Dermis blood vessel endothelial cell (primary cell): ENCODE measurements around the gene CACNB4. TPM values are rescaled to one million over a fixed set of nuclear protein-coding genes. Genes with fewer than 3 reads are reported as not detected.
A peak's percentile ranks its signal among the peaks of the same experiment; 100 is the strongest.
"Not testable (repeated sequence)": the region's sequence is repeated elsewhere in the genome, so short reads cannot be mapped to it uniquely, and the experiment has no call there.

Source experiments
- DNase-seq: peaks from one replicate; pipeline ENCODE4 v3.0.0; 2010
- total RNA-seq: library from RNA; depleted of rRNA; stranded (reverse); fragments of >200 nt; gene quantifications from 2 replicates; pipeline ENCODE4 v1.2.3, GENCODE V29; 2014

The CACNB4 gene
- total RNA-seq, 1 donor from 2014 or later: 0.17 TPM

GRCh38 chr2:152016181-152017120 is 82.4 kb downstream of the CACNB4 start:
- no peak for DNase-seq

- no peak for DNase-seq
Measured at GRCh38 chr2:152015552-152015951, 83.3 kb downstream of the CACNB4 start.

DNA sequence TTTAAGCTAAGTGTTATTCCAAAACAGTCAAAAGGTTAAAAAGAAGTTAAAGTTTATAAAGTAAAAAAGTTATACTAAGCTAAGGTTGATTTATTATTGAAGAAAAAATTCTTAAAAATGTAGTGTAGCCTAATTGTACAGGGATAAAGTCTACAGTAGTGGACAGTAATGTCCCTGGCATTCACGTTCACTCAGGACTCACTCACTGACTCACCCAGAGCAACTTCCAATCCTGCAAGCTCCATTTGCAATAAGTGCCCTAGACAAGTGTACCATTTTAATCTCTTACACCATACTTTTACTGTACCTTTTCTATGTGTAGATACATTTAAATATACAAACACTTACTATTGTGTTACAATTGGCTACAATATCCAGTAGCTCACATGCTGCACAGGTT is 86.1 kb downstream of the CACNB4 start:
- DNase-seq: no peak

DNA sequence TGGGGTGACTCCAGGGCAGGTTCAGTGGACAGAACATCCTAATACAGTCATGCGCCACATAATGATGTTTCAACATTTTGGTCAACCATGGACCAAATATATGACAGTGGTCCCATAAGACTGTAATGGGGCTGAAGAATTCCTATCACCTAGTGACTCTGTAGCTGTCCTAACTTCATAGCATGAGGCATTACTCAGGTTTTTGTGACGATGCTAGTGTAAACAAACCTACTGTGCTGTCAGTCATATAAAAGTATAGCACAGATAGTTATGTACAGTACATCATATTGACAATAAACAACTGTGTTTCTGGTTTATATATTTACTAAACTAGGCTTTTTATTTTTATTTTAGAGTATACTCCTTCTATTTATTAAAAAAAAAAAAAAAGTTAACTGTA is 87.1 kb downstream of the CACNB4 start:
- DNase-seq: no peak

- no peak for DNase-seq
Measured at GRCh38 chr2:152005607-152006006, 93.2 kb downstream of the CACNB4 start.

- DNase-seq: not testable (repeated sequence)
Measured at GRCh38 chr2:152003283-152003682, 95.6 kb downstream of the CACNB4 start.

GRCh38 chr2:151999053-151999452 is 99.8 kb downstream of the CACNB4 start:
- DNase-seq: peak; percentile 76

DNA sequence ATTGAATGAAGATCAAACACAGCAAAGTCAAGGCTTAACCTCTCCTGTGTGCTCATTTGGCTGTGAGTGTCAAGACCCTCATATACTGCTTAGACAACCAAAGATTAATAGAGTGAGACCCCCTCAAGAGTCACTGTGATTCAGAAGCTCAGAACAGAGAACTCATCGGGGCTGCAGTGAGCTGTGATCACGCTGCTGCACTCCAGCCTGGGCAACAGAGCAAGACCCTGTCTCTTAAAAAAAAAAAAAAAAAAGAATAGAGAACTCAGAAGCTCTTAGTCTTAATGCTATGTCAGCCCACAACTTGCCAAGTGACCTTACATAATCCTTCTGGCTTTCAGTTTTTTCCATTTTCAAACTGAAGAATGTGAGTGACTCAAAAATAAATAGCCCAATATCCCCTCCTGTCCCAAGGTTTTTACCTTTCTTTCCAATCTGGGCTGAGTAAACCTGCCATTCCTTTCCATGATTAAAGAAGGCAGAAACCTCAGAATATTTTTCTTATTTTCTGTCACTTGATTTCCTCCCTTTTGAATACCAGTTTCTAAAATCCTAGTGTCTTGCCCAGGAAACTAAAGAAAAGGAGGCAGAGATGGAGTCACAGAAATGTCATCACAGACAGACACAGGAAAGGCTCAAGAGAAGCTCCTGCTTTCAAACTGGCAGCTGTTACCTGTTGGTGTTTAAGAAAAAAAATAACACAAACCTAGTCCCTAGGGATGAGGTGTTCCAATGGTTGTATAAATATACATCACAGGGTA is 102.4 kb downstream of the CACNB4 start:
- DNase-seq: no peak

GRCh38 chr2:151995161-151995557 is 103.7 kb downstream of the CACNB4 start:
- no peak for DNase-seq

DNA sequence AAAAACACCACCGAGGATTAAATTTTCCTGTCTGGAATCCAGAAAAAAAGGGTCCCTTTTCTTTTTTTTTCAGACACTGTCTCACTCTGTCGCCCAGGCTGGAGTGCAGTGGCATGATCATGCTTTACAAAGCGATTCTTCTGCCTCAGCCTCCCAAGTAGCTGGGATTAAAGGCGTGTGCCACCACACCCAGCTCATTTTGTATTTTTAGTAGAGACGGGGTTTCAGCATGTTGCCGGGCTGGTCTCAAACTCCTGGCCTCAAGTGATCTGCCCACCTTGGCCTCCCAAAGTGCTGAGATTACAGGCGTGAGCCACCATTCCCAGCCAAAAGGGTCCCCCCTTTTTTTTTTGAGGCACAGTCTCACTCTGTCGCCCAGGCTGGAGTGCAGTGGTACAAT is 104.7 kb downstream of the CACNB4 start:
- DNase-seq: not testable (repeated sequence)

GRCh38 chr2:151991010-151991409 is 107.8 kb downstream of the CACNB4 start:
- DNase-seq: no peak

GRCh38 chr2:151989378-151989777 is 109.5 kb downstream of the CACNB4 start:
- no peak for DNase-seq

- DNase-seq: no peak
Measured at GRCh38 chr2:151987484-151987883, 111.4 kb downstream of the CACNB4 start.

GRCh38 chr2:151984424-151985083 is 114.3 kb downstream of the CACNB4 start:
- no peak for DNase-seq

DNA sequence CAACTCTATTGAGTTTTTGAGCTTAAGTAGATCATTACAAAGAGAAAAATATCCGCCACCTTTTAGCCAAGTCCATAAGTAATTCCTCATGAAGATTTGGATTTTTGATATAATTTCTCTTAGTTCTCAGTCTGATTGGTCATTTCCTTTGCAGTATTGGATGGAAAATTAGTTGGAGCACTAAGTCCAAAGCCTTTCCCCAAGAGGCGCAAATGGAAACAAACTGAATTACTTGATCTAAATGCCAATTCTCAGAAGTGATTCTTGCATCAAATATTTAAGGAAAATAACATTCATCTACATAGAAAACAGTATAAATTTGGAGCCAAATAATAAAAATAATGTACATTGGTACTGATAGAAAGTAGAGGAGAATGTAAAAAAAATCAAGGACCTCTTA is 115.6 kb downstream of the CACNB4 start:
- no peak for DNase-seq

DNA sequence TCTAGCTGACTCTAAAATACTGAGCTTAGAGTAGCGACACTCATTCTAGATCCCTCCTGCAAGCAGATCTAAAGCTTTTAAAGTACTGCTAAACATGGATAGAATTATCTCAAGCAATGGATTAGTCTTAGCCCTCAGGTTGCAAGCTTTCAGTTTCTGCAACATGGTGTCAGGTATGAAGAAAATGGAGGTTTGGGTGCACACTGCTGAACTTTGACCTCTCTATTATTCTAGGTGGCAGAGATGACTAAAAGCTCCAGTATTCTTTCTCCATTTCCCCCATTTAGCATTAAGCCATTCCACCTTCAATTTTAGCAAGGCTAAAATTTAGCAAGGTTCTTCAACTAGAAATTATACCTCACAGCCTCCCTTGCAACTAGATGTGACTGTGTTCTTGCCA is 117.0 kb downstream of the CACNB4 start:
- no peak for DNase-seq

DNA sequence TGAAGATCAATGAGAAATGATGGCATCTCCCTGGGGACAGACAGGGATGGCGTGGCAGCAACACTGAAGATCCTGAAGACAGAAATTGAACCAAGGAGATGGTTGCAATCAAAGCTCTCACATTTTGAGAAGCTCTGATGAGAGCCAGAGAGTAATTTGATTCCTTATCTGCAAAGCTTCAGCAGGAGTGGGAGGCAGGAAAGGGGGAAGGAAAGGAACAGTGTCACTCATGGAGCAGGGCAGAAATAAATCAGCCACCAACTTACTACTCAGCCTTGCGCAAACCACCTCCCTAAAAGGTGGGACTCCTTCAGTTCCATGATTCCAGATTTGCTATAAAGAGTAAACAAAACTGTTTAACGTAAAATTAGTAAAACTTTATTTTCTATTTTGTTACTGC is 119.2 kb downstream of the CACNB4 start:
- DNase-seq: no peak

DNA sequence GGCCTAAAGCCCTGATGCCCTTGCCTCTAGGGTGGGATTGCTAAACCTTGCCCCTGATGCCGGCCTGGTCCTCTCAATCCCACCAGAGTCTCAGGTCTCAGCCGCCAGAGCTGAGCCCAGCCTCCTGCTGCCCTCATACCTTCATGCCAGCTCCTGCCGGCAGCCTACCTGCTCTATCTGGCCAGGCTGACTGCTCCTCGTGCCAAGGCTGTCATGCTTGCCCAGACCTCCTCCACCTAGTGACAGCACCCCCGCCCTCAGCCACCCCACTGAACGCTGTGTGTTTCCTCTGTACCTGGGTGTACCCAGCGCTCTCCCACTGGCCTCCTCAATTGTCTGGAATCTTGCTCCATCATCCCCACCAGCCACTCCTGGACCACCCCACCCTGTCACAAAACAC is 120.1 kb downstream of the CACNB4 start:
- no peak for DNase-seq

DNA sequence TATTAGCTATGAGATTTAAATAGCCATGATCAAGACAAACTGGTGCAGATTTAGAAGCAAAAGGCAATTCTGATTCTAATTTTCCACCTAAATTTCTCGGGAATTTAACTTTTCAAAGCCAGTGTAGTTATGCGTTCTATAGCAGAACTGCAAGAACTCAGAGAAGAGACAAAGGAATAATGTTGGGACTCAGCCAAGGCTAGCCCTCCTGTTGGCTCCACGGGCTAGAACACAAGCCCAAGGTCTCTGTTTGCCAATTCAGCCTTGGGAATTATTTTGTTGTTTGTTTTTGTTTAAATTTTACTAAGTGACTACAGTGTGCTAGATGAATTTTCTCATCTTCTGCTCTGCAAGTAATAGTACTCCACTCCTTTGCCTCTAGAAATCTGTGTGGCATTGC is 121.2 kb downstream of the CACNB4 start:
- DNase-seq: no peak

DNA sequence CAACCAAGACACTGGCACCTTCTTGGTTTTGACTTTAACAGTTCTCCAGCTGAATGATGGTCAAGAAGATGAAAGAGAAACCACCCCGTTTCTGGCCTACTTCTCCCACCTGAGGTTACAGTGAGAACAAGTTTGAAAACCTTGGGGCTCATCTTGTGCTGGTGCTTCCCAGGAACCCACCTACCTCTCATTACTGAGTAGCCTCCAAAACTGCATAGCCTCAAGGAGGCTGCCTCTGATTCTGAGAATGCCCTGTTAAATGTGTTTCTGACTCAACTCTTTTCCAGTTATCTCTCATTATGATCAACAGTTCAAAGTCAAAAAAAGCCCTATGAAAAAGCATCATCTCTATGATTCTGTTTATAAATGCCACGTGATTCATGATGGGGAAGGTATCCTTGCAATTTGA is 121.9 kb downstream of the CACNB4 start:
- no peak for DNase-seq

- no peak for DNase-seq
Measured at GRCh38 chr2:151975460-151976414, 123.1 kb downstream of the CACNB4 start.

GRCh38 chr2:151974988-151975387 is 123.9 kb downstream of the CACNB4 start:
- no peak for DNase-seq
